Measurements from ENCODE around the gene ZNF264.
A peak's percentile ranks its signal among the peaks of the same experiment; 100 is the strongest.
"Not testable (repeated sequence)": the region's sequence is repeated elsewhere in the genome, so short reads cannot be mapped to it uniquely, and the experiment has no call there.

Gene ZNF264

GRCh38 chr19:57245959-57246358 lies 54.7 kb downstream of the ZNF264 start:
- no peak for DNase-seq (ENCODE audit: low spot score)

- DNase-seq (ENCODE audit: low spot score), result no peak
These were observed 57.3 kb downstream of the ZNF264 start for GRCh38 chr19:57248646-57249045.

GRCh38 chr19:57249329-57249728 lies 58.0 kb downstream of the ZNF264 start:
- no peak for DNase-seq (ENCODE audit: low spot score)

GRCh38 chr19:57253767-57254166 lies 62.5 kb downstream of the ZNF264 start:
- not testable (repeated sequence) for DNase-seq (ENCODE audit: low spot score)

GRCh38 chr19:57262044-57262443 lies 70.7 kb downstream of the ZNF264 start:
- DNase-seq (ENCODE audit: low spot score), result no peak

GRCh38 chr19:57263244-57263741 lies 72.0 kb downstream of the ZNF264 start:
- no peak for DNase-seq (ENCODE audit: low spot score)

- DNase-seq (ENCODE audit: low spot score), result no peak
These were observed 76.0 kb downstream of the ZNF264 start for GRCh38 chr19:57267291-57267690.

- DNase-seq (ENCODE audit: low spot score), result peak; percentile 74
These were observed 78.4 kb downstream of the ZNF264 start for GRCh38 chr19:57269515-57270250.

GRCh38 chr19:57271280-57271679 lies 80.0 kb downstream of the ZNF264 start:
- DNase-seq (ENCODE audit: low spot score), result no peak

All from GM03348 (cell line).